Vagina (tissue), 2 donors: Measurements from ENCODE around the gene INHBA. TPM values are rescaled to one million over a fixed set of nuclear protein-coding genes. Genes with fewer than 3 reads are reported as not detected.

Experiments used
- DNase-seq, 2 donors: peaks; one replicate each; pipeline ENCODE4 v3.0.0-alpha.2; 2017; ENCODE audit errors: extremely low spot score in 2 of 2
- H3K27ac ChIP-seq: fragments of 200-600 bp; sonication (generic); one replicate; pipeline ENCODE4 v1.5.1; 2019
- H3K27me3 ChIP-seq: fragments of 200-600 bp; sonication (generic); one replicate; pipeline ENCODE4 v1.5.1; 2019
- H3K36me3 ChIP-seq, 2 donors: fragments of 200-600 bp; sonication (generic); one replicate each; pipeline ENCODE4 v1.5.1; 2017 to 2019
- H3K4me1 ChIP-seq: fragments of 200-600 bp; sonication (generic); one replicate; pipeline ENCODE4 v1.5.1; 2019
- H3K4me3 ChIP-seq, 2 donors: fragments of 200-600 bp; sonication (generic); 1 replicate in 1 of 2; 2 replicates in 1 of 2; pipeline ENCODE4 v1.5.1; 2016 to 2019
- H3K9me3 ChIP-seq: fragments of 200-600 bp; sonication (generic); one replicate; pipeline ENCODE4 v1.5.1; 2019
- POLR2A ChIP-seq, 2 donors: fragments of 450-650 bp; IDR thresholded peaks; one replicate each; pipeline ENCODE4 v1.6.1; 2017; ENCODE audit warnings: antibody characterized with exemption in 2 of 2, mild to moderate bottlenecking in 2 of 2, moderate library complexity in 2 of 2
- POLR2AphosphoS5 ChIP-seq, 2 donors: sonication (generic); formaldehyde crosslinking; IDR thresholded peaks; one replicate each; pipeline ENCODE4 v1.9.0; 2017; ENCODE audit warnings: antibody characterized with exemption in 2 of 2, mild to moderate bottlenecking in 2 of 2, low read depth in 1 of 2; ENCODE audit not compliant: insufficient read depth in 1 of 2
- intact Hi-C: fragments of 100-400 bp; cut with DNase I; formaldehyde crosslinking; loops from one replicate; pipeline ENCODE4 v1.15.1; 2023
- total RNA-seq: library from RNA; depleted of rRNA; stranded (reverse); fragments of >200 nt; gene quantifications from one replicate; pipeline ENCODE4 v1.2.3, GENCODE V29; 2016
- TF ChIP-seq, protein P1 (sequence below), 3 experiments: fragments of 450-650 bp in 2 of 3; fragments of 200-600 bp in 1 of 3; sonication (generic) in 1 of 3; IDR thresholded peaks; one replicate each; pipeline ENCODE4 v1.5.1; 2017 to 2019; ENCODE audit warnings: antibody characterized with exemption in 3 of 3, mild to moderate bottlenecking in 2 of 3, moderate library complexity in 2 of 3

Gene INHBA
- total RNA-seq, 1 donor from 2014 or later: 2.2 TPM

GRCh38 chr7:41641011-41641664 is 61.8 kb downstream of the INHBA start:
- no peaks in the 10 kb centered on the region for H3K27me3 ChIP-seq
- intact Hi-C loops: no loop called here
- H3K4me1 ChIP-seq: no peaks in the 10 kb centered on the region
- H3K27ac ChIP-seq: no peak overlapping the region
- no peak overlapping the region for H3K4me3 ChIP-seq
- no peak for DNase-seq
- TF ChIP-seq POLR2A (IDR thresholded peaks at IDR 0.05) (no peak), POLR2AphosphoS5 (IDR thresholded peaks at IDR 0.05; ENCODE audit: insufficient read depth in 1 of 2, low read depth in 1 of 2) (no peak)
- TF ChIP-seq, protein P1, sequence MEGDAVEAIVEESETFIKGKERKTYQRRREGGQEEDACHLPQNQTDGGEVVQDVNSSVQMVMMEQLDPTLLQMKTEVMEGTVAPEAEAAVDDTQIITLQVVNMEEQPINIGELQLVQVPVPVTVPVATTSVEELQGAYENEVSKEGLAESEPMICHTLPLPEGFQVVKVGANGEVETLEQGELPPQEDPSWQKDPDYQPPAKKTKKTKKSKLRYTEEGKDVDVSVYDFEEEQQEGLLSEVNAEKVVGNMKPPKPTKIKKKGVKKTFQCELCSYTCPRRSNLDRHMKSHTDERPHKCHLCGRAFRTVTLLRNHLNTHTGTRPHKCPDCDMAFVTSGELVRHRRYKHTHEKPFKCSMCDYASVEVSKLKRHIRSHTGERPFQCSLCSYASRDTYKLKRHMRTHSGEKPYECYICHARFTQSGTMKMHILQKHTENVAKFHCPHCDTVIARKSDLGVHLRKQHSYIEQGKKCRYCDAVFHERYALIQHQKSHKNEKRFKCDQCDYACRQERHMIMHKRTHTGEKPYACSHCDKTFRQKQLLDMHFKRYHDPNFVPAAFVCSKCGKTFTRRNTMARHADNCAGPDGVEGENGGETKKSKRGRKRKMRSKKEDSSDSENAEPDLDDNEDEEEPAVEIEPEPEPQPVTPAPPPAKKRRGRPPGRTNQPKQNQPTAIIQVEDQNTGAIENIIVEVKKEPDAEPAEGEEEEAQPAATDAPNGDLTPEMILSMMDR (IDR thresholded peaks at IDR 0.05): no peak
- H3K36me3 ChIP-seq: no peaks in the 10 kb centered on the region
- H3K9me3 ChIP-seq: no peaks in the 10 kb centered on the region

GRCh38 chr7:41640487-41640886 is 62.4 kb downstream of the INHBA start:
- no peak for DNase-seq
- Histone ChIP-seq H3K4me3 (no peak overlapping the region), H3K27ac (no peak overlapping the region), H3K4me1 (no peaks in the 10 kb centered on the region), H3K27me3 (no peaks in the 10 kb centered on the region), H3K9me3 (no peaks in the 10 kb centered on the region), H3K36me3 (no peaks in the 10 kb centered on the region)
- intact Hi-C loops: no loop called here
- TF ChIP-seq, protein P1 (IDR thresholded peaks at IDR 0.05): no peak
- TF ChIP-seq POLR2AphosphoS5 (IDR thresholded peaks at IDR 0.05; ENCODE audit: insufficient read depth in 1 of 2, low read depth in 1 of 2): no peak
- no peak for TF ChIP-seq POLR2A (IDR thresholded peaks at IDR 0.05)

- no peak overlapping the region for H3K27ac ChIP-seq
- no peaks in the 10 kb centered on the region for H3K36me3 ChIP-seq
- no peak for DNase-seq
- no peak for TF ChIP-seq POLR2AphosphoS5 (IDR thresholded peaks at IDR 0.05; ENCODE audit: insufficient read depth in 1 of 2, low read depth in 1 of 2)
- no peak for TF ChIP-seq POLR2A (IDR thresholded peaks at IDR 0.05)
- TF ChIP-seq, protein P1 (IDR thresholded peaks at IDR 0.05): no peak
- H3K9me3 ChIP-seq: no peaks in the 10 kb centered on the region
- intact Hi-C loops: no loop called here
- no peak overlapping the region for H3K4me3 ChIP-seq
- no peaks in the 10 kb centered on the region for H3K4me1 ChIP-seq
- H3K27me3 ChIP-seq: no peaks in the 10 kb centered on the region
Observed at GRCh38 chr7:41637049-41637448, 65.8 kb downstream of the INHBA start.
